K562 (cell line): ENCODE measurements around the gene FGR. TPM values are rescaled to one million over a fixed set of nuclear protein-coding genes. Genes with fewer than 3 reads are reported as not detected.

ENCODE experiments used
- CBX1 ChIP-seq: sonication (generic); IDR thresholded peaks from 2 replicates; pipeline ENCODE4 v1.6.1; 2016; ENCODE audit warnings: antibody characterized with exemption, low read depth, mild to moderate bottlenecking
- CREM ChIP-seq: IDR thresholded peaks from 2 replicates; pipeline ENCODE4 v1.6.1; 2014; ENCODE audit warnings: antibody characterized with exemption, low read depth
- FOXP1 ChIP-seq: sonication (generic); formaldehyde crosslinking; IDR thresholded peaks from 2 replicates; pipeline ENCODE4 v1.8.0; 2022; ENCODE audit warnings: mild to moderate bottlenecking, missing genetic modification reagents
- NEUROD1 ChIP-seq: fragments of 150-350 bp; IDR thresholded peaks from 2 replicates; pipeline ENCODE4 v1.6.1; 2014; ENCODE audit warnings: borderline replicate concordance, low read length, low read depth; ENCODE audit not compliant: partially characterized antibody
- NFYB ChIP-seq: IDR thresholded peaks from 2 replicates; pipeline ENCODE4 v1.6.1; 2011; ENCODE audit warnings: mild to moderate bottlenecking, moderate library complexity; ENCODE audit not compliant: insufficient read length; ENCODE audit errors: extremely low read depth
- PCBP1 ChIP-seq: fragments of 200-400 bp; formaldehyde crosslinking; IDR thresholded peaks from 2 replicates; pipeline ENCODE4 v1.6.1; 2018; ENCODE audit warnings: mild to moderate bottlenecking, low read depth, low read length; ENCODE audit not compliant: poor library complexity, severe bottlenecking
- RBM39 ChIP-seq: fragments of 200-400 bp; formaldehyde crosslinking; optimal IDR thresholded peaks from 2 replicates; pipeline ENCODE3; 2018; ENCODE audit warnings: low read depth, low read length
- SAFB ChIP-seq: fragments of 200-400 bp; formaldehyde crosslinking; IDR thresholded peaks from 2 replicates; pipeline ENCODE4 v1.6.1; 2017; ENCODE audit warnings: low read depth, low read length, borderline replicate concordance
- SOX6 ChIP-seq: fragments of 450-650 bp; IDR thresholded peaks from 2 replicates; pipeline ENCODE4 v1.6.1; 2014; ENCODE audit warnings: mild to moderate bottlenecking
- SP1 ChIP-seq: sonication (generic); formaldehyde crosslinking; IDR thresholded peaks from 2 replicates; pipeline ENCODE4 v1.8.1; 2022; ENCODE audit warnings: mild to moderate bottlenecking, missing genetic modification reagents
- TAF15 ChIP-seq: fragments of 200-400 bp; formaldehyde crosslinking; IDR thresholded peaks from 2 replicates; pipeline ENCODE4 v1.6.1; 2017; ENCODE audit warnings: mild to moderate bottlenecking, low read depth, low read length, moderate library complexity
- TAF7 ChIP-seq: fragments of 450-650 bp; IDR thresholded peaks from 2 replicates; pipeline ENCODE4 v1.6.1; 2016; ENCODE audit warnings: missing genetic modification characterization, missing compliant biosample characterization
- ZC3H11A ChIP-seq: IDR thresholded peaks from 2 replicates; pipeline ENCODE4 v1.6.1; 2012; ENCODE audit warnings: low read depth, low read length, improper control_type of control experiment
- ZNF133 ChIP-seq: fragments of 250-450 bp; sonication (Bioruptor Pico); IDR thresholded peaks from 2 replicates; pipeline ENCODE4 v1.4.0; 2020; ENCODE audit warnings: mild to moderate bottlenecking
- ZNF436 ChIP-seq: fragments of 250-450, 450-650 bp; sonication (Bioruptor Pico); formaldehyde crosslinking; IDR thresholded peaks from 2 replicates; pipeline ENCODE4 v1.7.0; 2020; ENCODE audit warnings: mild to moderate bottlenecking
- ZZZ3 ChIP-seq: fragments of 450-650 bp; IDR thresholded peaks from 2 replicates; pipeline ENCODE4 v1.6.1; 2016; ENCODE audit warnings: antibody characterized with exemption, mild to moderate bottlenecking, moderate library complexity
- polyA plus RNA-seq, 8 experiments: library from polyadenylated mRNA; depleted of rRNA in 4 of 8; stranded (reverse) in 5 of 8; unstranded in 3 of 8; fragments of >200 nt; fragmentation: Nextera tagmentation in 2 of 8; fragmentation: Illumina TruSeq in 1 of 8; extraction: Ambion mirVana in 2 of 8; extraction: Trizol in 1 of 8; gene quantifications; 2 replicates each; pipeline versions ENCODE4 v1.2.1 to v1.2.3, GENCODE V29; 2011 to 2014; ENCODE audit warnings: inconsistent platforms in 1 of 8, missing spikeins in 1 of 8
- total RNA-seq, 7 experiments: library from RNA; depleted of rRNA in 6 of 7; stranded (reverse); fragments of >200 nt in 6 of 7; fragmentation: Illumina TruSeq in 2 of 7; extraction: Trizol in 2 of 7; gene quantifications; 2 replicates each; pipeline versions ENCODE4 v1.2.1 to v1.2.3, GENCODE V29; 2011 to 2021; ENCODE audit warnings: low replicate concordance in 1 of 7
- TF ChIP-seq, protein P1 (sequence below), 2 experiments: fragments of 450-650 bp; IDR thresholded peaks; 2 replicates each; pipeline ENCODE4 v1.6.1; 2016
- TF ChIP-seq, protein P2 (sequence below): sonication (generic); formaldehyde crosslinking; IDR thresholded peaks from 2 replicates; pipeline ENCODE4 v1.4.0; 2020; ENCODE audit warnings: mild to moderate bottlenecking, missing genetic modification reagents
- TF ChIP-seq, protein P3 (sequence below): fragments of 450-650 bp; conservative IDR thresholded peaks from 2 replicates; pipeline ENCODE4 v1.6.1; 2016; ENCODE audit warnings: missing genetic modification characterization, low read depth, mild to moderate bottlenecking, control low read depth, missing compliant biosample characterization
- TF ChIP-seq, protein P4 (sequence below): sonication (generic); formaldehyde crosslinking; IDR thresholded peaks from 2 replicates; pipeline ENCODE4 v1.8.0; 2023; ENCODE audit warnings: mild to moderate bottlenecking, missing genetic modification reagents

FGR gene
- total and polyA plus RNA-seq, 9 of the 15 experiments (the other 6 are each of a cell fraction or from before 2014, with no cell fraction given): 0.04 to 0.11 TPM; not detected in 7

DNA sequence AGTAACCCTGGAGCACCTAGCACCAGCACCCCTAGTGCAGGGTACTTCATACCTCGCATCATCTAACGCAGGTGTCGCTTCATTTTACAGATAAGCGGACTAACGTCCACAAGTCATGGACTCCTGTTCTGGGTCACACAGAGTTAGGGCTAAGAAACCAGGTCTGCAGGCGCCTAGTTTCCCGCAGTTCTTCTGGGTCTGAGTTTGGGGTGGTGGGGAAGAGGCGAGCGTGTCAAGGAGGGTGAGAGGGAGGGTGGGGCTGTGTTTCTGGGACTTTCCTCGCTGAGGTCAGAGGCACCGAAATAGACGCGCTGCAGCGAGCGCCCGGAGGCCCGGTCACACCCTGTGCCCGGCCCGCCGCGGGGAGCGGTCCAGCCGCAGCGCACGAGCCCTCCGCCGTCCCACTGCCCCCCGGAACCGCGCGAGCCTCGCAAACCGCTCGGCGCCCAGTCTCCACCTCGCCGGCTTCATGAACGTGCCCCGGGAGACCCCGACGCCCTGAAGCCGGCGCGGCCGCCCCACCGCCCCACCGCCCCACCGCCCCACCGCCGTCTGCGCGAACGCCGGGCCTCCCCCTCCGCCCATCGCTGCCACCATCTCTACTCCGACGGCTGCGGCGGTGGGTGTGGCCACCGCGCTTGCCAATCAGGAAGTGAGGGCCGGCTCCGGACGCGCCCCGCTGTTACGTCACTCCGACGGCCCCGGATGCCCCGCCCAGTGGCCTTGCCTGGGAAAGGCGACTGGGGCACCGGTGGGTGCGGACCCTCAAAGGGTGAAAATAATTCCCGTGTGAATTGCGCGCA, 24.7 kb upstream of the FGR start (continued):
- TF ChIP-seq ZZZ3 (no peak), SAFB (no peak), RBM39 (no peak), SOX6 (no peak), NFYB (peak; percentile 49), ZNF436 (CRISPR knock-in tag) (no peak), PCBP1 (peak; percentile 70), TAF15 (no peak), CBX1 (no peak), TAF7 (tag) (no peak), NEUROD1 (no peak), CREM (peak; percentile 92), FOXP1 (CRISPR knock-in tag) (0 out of 2 replicates have a peak, but pooled peaks have one; percentile 48), ZC3H11A (no peak), SP1 (CRISPR knock-in tag) (peak; percentile 90), ZNF133 (CRISPR knock-in tag) (no peak)
- TF ChIP-seq, protein P1, sequence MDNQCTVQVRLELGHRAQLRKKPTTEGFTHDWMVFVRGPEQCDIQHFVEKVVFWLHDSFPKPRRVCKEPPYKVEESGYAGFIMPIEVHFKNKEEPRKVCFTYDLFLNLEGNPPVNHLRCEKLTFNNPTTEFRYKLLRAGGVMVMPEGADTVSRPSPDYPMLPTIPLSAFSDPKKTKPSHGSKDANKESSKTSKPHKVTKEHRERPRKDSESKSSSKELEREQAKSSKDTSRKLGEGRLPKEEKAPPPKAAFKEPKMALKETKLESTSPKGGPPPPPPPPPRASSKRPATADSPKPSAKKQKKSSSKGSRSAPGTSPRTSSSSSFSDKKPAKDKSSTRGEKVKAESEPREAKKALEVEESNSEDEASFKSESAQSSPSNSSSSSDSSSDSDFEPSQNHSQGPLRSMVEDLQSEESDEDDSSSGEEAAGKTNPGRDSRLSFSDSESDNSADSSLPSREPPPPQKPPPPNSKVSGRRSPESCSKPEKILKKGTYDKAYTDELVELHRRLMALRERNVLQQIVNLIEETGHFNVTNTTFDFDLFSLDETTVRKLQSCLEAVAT (IDR thresholded peaks at IDR 0.05): 0 out of 4 replicates have a peak, but pooled peaks of 1 of the 2 experiments have one; percentile 33
- TF ChIP-seq, protein P2, sequence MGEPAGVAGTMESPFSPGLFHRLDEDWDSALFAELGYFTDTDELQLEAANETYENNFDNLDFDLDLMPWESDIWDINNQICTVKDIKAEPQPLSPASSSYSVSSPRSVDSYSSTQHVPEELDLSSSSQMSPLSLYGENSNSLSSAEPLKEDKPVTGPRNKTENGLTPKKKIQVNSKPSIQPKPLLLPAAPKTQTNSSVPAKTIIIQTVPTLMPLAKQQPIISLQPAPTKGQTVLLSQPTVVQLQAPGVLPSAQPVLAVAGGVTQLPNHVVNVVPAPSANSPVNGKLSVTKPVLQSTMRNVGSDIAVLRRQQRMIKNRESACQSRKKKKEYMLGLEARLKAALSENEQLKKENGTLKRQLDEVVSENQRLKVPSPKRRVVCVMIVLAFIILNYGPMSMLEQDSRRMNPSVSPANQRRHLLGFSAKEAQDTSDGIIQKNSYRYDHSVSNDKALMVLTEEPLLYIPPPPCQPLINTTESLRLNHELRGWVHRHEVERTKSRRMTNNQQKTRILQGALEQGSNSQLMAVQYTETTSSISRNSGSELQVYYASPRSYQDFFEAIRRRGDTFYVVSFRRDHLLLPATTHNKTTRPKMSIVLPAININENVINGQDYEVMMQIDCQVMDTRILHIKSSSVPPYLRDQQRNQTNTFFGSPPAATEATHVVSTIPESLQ (CRISPR knock-in tag): no peak
- TF ChIP-seq, protein P3, sequence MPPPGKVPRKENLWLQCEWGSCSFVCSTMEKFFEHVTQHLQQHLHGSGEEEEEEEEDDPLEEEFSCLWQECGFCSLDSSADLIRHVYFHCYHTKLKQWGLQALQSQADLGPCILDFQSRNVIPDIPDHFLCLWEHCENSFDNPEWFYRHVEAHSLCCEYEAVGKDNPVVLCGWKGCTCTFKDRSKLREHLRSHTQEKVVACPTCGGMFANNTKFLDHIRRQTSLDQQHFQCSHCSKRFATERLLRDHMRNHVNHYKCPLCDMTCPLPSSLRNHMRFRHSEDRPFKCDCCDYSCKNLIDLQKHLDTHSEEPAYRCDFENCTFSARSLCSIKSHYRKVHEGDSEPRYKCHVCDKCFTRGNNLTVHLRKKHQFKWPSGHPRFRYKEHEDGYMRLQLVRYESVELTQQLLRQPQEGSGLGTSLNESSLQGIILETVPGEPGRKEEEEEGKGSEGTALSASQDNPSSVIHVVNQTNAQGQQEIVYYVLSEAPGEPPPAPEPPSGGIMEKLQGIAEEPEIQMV (tag): no peak
- TF ChIP-seq, protein P4, sequence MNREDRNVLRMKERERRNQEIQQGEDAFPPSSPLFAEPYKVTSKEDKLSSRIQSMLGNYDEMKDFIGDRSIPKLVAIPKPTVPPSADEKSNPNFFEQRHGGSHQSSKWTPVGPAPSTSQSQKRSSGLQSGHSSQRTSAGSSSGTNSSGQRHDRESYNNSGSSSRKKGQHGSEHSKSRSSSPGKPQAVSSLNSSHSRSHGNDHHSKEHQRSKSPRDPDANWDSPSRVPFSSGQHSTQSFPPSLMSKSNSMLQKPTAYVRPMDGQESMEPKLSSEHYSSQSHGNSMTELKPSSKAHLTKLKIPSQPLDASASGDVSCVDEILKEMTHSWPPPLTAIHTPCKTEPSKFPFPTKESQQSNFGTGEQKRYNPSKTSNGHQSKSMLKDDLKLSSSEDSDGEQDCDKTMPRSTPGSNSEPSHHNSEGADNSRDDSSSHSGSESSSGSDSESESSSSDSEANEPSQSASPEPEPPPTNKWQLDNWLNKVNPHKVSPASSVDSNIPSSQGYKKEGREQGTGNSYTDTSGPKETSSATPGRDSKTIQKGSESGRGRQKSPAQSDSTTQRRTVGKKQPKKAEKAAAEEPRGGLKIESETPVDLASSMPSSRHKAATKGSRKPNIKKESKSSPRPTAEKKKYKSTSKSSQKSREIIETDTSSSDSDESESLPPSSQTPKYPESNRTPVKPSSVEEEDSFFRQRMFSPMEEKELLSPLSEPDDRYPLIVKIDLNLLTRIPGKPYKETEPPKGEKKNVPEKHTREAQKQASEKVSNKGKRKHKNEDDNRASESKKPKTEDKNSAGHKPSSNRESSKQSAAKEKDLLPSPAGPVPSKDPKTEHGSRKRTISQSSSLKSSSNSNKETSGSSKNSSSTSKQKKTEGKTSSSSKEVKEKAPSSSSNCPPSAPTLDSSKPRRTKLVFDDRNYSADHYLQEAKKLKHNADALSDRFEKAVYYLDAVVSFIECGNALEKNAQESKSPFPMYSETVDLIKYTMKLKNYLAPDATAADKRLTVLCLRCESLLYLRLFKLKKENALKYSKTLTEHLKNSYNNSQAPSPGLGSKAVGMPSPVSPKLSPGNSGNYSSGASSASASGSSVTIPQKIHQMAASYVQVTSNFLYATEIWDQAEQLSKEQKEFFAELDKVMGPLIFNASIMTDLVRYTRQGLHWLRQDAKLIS (CRISPR knock-in tag): no peak
